HEK293 (cell line): Measurements from ENCODE around the gene PROSER3.

Experiments used
- GLI4 ChIP-seq: fragments of 450-650 bp; formaldehyde crosslinking; IDR thresholded peaks from 2 replicates; pipeline ENCODE4 v1.5.1; 2016; ENCODE audit warnings: missing biosample characterization, missing genetic modification characterization
- HOXA7 ChIP-seq: sonication (generic); formaldehyde crosslinking; IDR thresholded peaks from 2 replicates; pipeline ENCODE4 v1.8.1; 2022; ENCODE audit warnings: missing genetic modification reagents, borderline replicate concordance
- KLF10 ChIP-seq: fragments of 450-650 bp; IDR thresholded peaks from 2 replicates; pipeline ENCODE4 v1.5.1; 2018; ENCODE audit warnings: missing biosample characterization, mild to moderate bottlenecking, missing genetic modification characterization
- TRIM28 ChIP-seq: IDR thresholded peaks from 2 replicates; pipeline ENCODE4 v1.6.1; 2011; ENCODE audit warnings: low read length, control low read depth, borderline replicate concordance
- YY1 ChIP-seq: fragments of 450-650 bp; formaldehyde crosslinking; IDR thresholded peaks from 2 replicates; pipeline ENCODE4 v1.5.1; 2018; ENCODE audit warnings: missing biosample characterization, missing genetic modification characterization
- ZBTB7A ChIP-seq: fragments of 450-650 bp; formaldehyde crosslinking; IDR thresholded peaks from 2 replicates; pipeline ENCODE4 v1.5.1; 2016; ENCODE audit warnings: low read depth, missing biosample characterization, missing genetic modification characterization
- ZNF121 ChIP-seq: fragments of 450-650 bp; formaldehyde crosslinking; IDR thresholded peaks from 2 replicates; pipeline ENCODE4 v1.5.1; 2016; ENCODE audit warnings: missing biosample characterization, missing genetic modification characterization
- ZNF2 ChIP-seq: fragments of 450-650 bp; formaldehyde crosslinking; IDR thresholded peaks from 2 replicates; pipeline ENCODE4 v1.5.1; 2016; ENCODE audit warnings: missing biosample characterization, missing genetic modification characterization
- ZNF248 ChIP-seq: fragments of 450-650 bp; formaldehyde crosslinking; IDR thresholded peaks from 2 replicates; pipeline ENCODE4 v1.5.1; 2017; ENCODE audit warnings: missing biosample characterization, missing genetic modification characterization
- ZNF266 ChIP-seq: fragments of 450-650 bp; formaldehyde crosslinking; IDR thresholded peaks from 2 replicates; pipeline ENCODE4 v1.5.1; 2016; ENCODE audit warnings: missing biosample characterization, missing genetic modification characterization, low read depth
- ZNF391 ChIP-seq: fragments of 450-650 bp; formaldehyde crosslinking; IDR thresholded peaks from 2 replicates; pipeline ENCODE4 v1.5.1; 2016; ENCODE audit warnings: low read depth, missing biosample characterization, missing genetic modification characterization, borderline replicate concordance
- ZNF521 ChIP-seq: fragments of 450-650 bp; formaldehyde crosslinking; IDR thresholded peaks from 2 replicates; pipeline ENCODE4 v1.5.1; 2017; ENCODE audit warnings: missing biosample characterization, mild to moderate bottlenecking, missing genetic modification characterization
- ZNF548 ChIP-seq: fragments of 450-650 bp; formaldehyde crosslinking; IDR thresholded peaks from 2 replicates; pipeline ENCODE4 v1.5.1; 2016; ENCODE audit warnings: missing biosample characterization, missing genetic modification characterization
- ZNF558 ChIP-seq: fragments of 450-650 bp; formaldehyde crosslinking; IDR thresholded peaks from 2 replicates; pipeline ENCODE4 v1.5.1; 2016; ENCODE audit warnings: missing biosample characterization, missing genetic modification characterization
- ZNF596 ChIP-seq: fragments of 450-650 bp; IDR thresholded peaks from 2 replicates; pipeline ENCODE4 v1.5.0; 2018; ENCODE audit warnings: missing biosample characterization, mild to moderate bottlenecking, missing genetic modification characterization, moderate library complexity
- ZNF621 ChIP-seq: fragments of 450-650 bp; formaldehyde crosslinking; IDR thresholded peaks from 2 replicates; pipeline ENCODE4 v1.5.1; 2017; ENCODE audit warnings: missing biosample characterization, missing genetic modification characterization
- ZNF660 ChIP-seq: fragments of 450-650 bp; IDR thresholded peaks from 2 replicates; pipeline ENCODE4 v1.5.1; 2018; ENCODE audit warnings: missing biosample characterization, mild to moderate bottlenecking, missing genetic modification characterization
- ZNF670 ChIP-seq: fragments of 450-650 bp; formaldehyde crosslinking; IDR thresholded peaks from 2 replicates; pipeline ENCODE4 v1.5.1; 2016; ENCODE audit warnings: missing biosample characterization, missing genetic modification characterization, low read depth
- TF ChIP-seq, protein P1 (sequence below): fragments of 450-650 bp; formaldehyde crosslinking; IDR thresholded peaks from 2 replicates; pipeline ENCODE4 v1.5.1; 2017; ENCODE audit warnings: missing biosample characterization, missing genetic modification characterization
- TF ChIP-seq, protein P2 (sequence below): fragments of 450-650 bp; formaldehyde crosslinking; IDR thresholded peaks from 2 replicates; pipeline ENCODE4 v1.5.1; 2016; ENCODE audit warnings: missing biosample characterization, missing genetic modification characterization
- TF ChIP-seq, protein P3 (sequence below): fragments of 450-650 bp; formaldehyde crosslinking; IDR thresholded peaks from 2 replicates; pipeline ENCODE4 v1.5.1; 2016; ENCODE audit warnings: missing biosample characterization, missing genetic modification characterization, borderline replicate concordance
- TF ChIP-seq, protein P4 (sequence below): fragments of 450-650 bp; formaldehyde crosslinking; conservative IDR thresholded peaks from 2 replicates; pipeline ENCODE4 v1.5.1; 2016; ENCODE audit warnings: low read depth, missing biosample characterization, missing genetic modification characterization
- TF ChIP-seq, protein P5 (sequence below): fragments of 450-650 bp; formaldehyde crosslinking; IDR thresholded peaks from 2 replicates; pipeline ENCODE4 v1.5.1; 2016; ENCODE audit warnings: missing biosample characterization, missing genetic modification characterization
- TF ChIP-seq, protein P6 (sequence below): fragments of 450-650 bp; formaldehyde crosslinking; IDR thresholded peaks from 2 replicates; pipeline ENCODE4 v1.5.1; 2017; ENCODE audit warnings: missing biosample characterization, missing genetic modification characterization
- TF ChIP-seq, protein P7 (sequence below): fragments of 450-650 bp; formaldehyde crosslinking; IDR thresholded peaks from 2 replicates; pipeline ENCODE4 v1.5.1; 2016; ENCODE audit warnings: missing biosample characterization, missing genetic modification characterization

PROSER3 gene

DNA sequence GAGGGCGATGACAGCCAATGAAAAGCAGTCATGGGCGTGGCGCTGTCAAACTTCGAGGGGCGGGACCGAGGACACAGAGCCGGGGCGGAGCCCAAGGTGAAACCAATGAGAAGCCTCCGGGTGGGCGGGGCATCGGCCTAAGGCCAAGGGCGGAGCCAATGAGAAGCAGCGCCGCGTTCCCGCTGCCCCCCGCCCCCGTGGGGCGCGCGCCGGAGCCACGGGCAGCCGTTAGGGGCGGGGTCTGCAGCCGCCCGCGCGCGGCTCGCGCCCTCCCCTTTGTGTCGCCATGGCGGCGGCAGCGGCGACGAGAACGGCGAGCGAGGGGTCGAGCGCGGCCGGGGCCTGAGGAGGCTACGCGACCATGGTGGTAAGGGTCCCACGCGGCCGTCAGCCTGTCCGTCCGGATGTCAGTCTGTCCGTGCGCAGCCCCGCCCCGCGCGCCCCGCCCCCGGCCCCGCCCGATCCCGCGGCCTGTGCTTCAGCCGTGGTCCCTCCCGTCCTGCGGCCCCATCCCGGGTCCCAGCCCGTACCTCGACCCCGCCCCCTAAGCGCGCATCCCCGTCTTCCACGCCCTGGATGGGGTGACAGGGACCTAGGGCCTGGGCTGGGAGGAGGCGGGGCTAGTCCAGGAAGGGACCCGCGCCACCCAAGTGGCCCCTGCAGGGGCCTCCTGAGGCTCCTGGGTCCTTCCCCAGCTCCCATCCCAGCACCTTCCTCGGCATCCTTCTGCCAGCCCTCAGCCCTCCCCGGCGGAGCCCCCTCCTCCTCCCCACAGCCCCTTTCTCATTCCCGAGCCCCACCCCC, 17.5 kb downstream of the PROSER3 start, which contains the start of gene ARHGAP33 (continued):
- TF ChIP-seq, protein P1, sequence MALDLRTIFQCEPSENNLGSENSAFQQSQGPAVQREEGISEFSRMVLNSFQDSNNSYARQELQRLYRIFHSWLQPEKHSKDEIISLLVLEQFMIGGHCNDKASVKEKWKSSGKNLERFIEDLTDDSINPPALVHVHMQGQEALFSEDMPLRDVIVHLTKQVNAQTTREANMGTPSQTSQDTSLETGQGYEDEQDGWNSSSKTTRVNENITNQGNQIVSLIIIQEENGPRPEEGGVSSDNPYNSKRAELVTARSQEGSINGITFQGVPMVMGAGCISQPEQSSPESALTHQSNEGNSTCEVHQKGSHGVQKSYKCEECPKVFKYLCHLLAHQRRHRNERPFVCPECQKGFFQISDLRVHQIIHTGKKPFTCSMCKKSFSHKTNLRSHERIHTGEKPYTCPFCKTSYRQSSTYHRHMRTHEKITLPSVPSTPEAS: no peak
- TF ChIP-seq YY1 (tag by site-specific recombination) (peak; percentile 73; the same call in 1 of the 2 replicates), ZNF2 (tag by site-specific recombination) (no peak), TRIM28 (no peak), ZNF596 (tag by site-specific recombination) (peak; percentile 51; the same call in 1 of the 2 replicates), ZNF521 (tag by site-specific recombination) (no peak), HOXA7 (CRISPR knock-in tag) (no peak), ZNF121 (tag by site-specific recombination) (no peak), KLF10 (tag by site-specific recombination) (peak; percentile 98), ZNF266 (tag by site-specific recombination) (no peak), GLI4 (tag by site-specific recombination) (no peak), ZNF391 (tag by site-specific recombination) (no peak), ZNF670 (no peak), ZNF621 (tag by site-specific recombination) (no peak), ZBTB7A (0 out of 2 replicates have a peak, but pooled peaks have one; percentile 60), ZNF248 (tag by site-specific recombination) (no peak), ZNF548 (no peak), ZNF558 (no peak), ZNF660 (tag by site-specific recombination) (no peak; the same call in 1 of the 2 replicates)
- TF ChIP-seq, protein P2, sequence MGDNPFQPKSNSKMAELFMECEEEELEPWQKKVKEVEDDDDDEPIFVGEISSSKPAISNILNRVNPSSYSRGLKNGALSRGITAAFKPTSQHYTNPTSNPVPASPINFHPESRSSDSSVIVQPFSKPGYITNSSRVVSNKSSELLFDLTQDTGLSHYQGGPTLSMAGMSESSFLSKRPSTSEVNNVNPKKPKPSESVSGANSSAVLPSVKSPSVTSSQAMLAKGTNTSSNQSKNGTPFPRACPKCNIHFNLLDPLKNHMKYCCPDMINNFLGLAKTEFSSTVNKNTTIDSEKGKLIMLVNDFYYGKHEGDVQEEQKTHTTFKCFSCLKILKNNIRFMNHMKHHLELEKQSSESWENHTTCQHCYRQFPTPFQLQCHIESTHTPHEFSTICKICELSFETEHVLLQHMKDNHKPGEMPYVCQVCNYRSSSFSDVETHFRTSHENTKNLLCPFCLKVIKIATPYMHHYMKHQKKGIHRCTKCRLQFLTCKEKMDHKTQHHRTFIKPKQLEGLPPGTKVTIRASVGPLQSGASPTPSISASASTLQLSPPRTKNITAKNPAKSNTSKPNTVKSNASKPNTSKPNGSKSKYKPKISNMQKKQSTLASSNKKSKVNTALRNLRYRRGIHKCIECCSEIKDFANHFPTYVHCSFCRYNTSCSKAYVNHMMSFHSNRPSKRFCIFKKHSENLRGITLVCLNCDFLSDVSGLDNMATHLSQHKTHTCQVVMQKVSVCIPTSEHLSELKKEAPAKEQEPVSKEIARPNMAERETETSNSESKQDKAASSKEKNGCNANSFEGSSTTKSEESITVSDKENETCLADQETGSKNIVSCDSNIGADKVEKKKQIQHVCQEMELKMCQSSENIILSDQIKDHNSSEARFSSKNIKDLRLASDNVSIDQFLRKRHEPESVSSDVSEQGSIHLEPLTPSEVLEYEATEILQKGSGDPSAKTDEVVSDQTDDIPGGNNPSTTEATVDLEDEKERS (tag by site-specific recombination): no peak
- TF ChIP-seq, protein P3, sequence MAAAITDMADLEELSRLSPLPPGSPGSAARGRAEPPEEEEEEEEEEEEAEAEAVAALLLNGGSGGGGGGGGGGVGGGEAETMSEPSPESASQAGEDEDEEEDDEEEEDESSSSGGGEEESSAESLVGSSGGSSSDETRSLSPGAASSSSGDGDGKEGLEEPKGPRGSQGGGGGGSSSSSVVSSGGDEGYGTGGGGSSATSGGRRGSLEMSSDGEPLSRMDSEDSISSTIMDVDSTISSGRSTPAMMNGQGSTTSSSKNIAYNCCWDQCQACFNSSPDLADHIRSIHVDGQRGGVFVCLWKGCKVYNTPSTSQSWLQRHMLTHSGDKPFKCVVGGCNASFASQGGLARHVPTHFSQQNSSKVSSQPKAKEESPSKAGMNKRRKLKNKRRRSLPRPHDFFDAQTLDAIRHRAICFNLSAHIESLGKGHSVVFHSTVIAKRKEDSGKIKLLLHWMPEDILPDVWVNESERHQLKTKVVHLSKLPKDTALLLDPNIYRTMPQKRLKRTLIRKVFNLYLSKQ (tag by site-specific recombination): no peak
- TF ChIP-seq, protein P4, sequence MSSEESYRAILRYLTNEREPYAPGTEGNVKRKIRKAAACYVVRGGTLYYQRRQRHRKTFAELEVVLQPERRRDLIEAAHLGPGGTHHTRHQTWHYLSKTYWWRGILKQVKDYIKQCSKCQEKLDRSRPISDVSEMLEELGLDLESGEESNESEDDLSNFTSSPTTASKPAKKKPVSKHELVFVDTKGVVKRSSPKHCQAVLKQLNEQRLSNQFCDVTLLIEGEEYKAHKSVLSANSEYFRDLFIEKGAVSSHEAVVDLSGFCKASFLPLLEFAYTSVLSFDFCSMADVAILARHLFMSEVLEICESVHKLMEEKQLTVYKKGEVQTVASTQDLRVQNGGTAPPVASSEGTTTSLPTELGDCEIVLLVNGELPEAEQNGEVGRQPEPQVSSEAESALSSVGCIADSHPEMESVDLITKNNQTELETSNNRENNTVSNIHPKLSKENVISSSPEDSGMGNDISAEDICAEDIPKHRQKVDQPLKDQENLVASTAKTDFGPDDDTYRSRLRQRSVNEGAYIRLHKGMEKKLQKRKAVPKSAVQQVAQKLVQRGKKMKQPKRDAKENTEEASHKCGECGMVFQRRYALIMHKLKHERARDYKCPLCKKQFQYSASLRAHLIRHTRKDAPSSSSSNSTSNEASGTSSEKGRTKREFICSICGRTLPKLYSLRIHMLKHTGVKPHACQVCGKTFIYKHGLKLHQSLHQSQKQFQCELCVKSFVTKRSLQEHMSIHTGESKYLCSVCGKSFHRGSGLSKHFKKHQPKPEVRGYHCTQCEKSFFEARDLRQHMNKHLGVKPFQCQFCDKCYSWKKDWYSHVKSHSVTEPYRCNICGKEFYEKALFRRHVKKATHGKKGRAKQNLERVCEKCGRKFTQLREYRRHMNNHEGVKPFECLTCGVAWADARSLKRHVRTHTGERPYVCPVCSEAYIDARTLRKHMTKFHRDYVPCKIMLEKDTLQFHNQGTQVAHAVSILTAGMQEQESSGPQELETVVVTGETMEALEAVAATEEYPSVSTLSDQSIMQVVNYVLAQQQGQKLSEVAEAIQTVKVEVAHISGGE (tag by site-specific recombination): no peak; the same call in 1 of the 2 replicates
- TF ChIP-seq, protein P5, sequence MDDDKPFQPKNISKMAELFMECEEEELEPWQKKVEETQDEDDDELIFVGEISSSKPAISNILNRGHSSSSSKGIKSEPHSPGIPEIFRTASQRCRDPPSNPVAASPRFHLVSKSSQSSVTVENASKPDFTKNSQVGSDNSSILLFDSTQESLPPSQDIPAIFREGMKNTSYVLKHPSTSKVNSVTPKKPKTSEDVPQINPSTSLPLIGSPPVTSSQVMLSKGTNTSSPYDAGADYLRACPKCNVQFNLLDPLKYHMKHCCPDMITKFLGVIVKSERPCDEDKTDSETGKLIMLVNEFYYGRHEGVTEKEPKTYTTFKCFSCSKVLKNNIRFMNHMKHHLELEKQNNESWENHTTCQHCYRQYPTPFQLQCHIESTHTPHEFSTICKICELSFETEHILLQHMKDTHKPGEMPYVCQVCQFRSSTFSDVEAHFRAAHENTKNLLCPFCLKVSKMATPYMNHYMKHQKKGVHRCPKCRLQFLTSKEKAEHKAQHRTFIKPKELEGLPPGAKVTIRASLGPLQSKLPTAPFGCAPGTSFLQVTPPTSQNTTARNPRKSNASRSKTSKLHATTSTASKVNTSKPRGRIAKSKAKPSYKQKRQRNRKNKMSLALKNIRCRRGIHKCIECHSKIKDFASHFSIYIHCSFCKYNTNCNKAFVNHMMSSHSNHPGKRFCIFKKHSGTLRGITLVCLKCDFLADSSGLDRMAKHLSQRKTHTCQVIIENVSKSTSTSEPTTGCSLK (tag by site-specific recombination): no peak
- TF ChIP-seq, protein P6, sequence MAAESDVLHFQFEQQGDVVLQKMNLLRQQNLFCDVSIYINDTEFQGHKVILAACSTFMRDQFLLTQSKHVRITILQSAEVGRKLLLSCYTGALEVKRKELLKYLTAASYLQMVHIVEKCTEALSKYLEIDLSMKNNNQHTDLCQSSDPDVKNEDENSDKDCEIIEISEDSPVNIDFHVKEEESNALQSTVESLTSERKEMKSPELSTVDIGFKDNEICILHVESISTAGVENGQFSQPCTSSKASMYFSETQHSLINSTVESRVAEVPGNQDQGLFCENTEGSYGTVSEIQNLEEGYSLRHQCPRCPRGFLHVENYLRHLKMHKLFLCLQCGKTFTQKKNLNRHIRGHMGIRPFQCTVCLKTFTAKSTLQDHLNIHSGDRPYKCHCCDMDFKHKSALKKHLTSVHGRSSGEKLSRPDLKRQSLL (tag by site-specific recombination): peak; percentile 82; the same call in 1 of the 2 replicates
- TF ChIP-seq, protein P7, sequence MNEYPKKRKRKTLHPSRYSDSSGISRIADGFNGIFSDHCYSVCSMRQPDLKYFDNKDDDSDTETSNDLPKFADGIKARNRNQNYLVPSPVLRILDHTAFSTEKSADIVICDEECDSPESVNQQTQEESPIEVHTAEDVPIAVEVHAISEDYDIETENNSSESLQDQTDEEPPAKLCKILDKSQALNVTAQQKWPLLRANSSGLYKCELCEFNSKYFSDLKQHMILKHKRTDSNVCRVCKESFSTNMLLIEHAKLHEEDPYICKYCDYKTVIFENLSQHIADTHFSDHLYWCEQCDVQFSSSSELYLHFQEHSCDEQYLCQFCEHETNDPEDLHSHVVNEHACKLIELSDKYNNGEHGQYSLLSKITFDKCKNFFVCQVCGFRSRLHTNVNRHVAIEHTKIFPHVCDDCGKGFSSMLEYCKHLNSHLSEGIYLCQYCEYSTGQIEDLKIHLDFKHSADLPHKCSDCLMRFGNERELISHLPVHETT (tag by site-specific recombination): no peak
